ENCODE results near the gene SRP54.
A peak's percentile ranks its signal among the peaks of the same experiment; 100 is the strongest.
"Not testable (repeated sequence)": the region's sequence is repeated elsewhere in the genome, so short reads cannot be mapped to it uniquely, and the experiment has no call there.

SRP54 gene

GRCh38 chr14:34983786-34984185 is 994 bp downstream of the SRP54 start:
- peak; percentile 17 to 60 (median 40) for DNase-seq

- DNase-seq: no peak
These were observed 2.9 kb downstream of the SRP54 start for GRCh38 chr14:34985740-34986139.

DNA sequence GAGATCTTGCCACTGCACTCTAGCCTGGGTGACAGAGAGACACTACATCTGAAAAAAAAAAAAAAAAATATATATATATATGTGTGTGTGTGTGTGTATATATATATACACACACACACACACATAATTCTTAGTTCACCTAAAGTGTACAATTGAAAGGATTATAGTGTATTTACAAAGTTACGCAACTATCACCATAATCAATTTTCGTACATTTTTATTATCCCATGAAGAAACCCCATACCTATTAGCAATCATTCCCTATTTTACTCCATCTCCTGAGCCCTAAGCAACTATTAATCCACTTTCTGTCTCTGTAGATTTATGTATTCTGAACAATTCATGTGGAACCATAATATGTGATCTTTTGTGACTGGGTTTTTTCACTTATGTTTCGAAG is 4.4 kb downstream of the SRP54 start:
- no peak for DNase-seq

DNA sequence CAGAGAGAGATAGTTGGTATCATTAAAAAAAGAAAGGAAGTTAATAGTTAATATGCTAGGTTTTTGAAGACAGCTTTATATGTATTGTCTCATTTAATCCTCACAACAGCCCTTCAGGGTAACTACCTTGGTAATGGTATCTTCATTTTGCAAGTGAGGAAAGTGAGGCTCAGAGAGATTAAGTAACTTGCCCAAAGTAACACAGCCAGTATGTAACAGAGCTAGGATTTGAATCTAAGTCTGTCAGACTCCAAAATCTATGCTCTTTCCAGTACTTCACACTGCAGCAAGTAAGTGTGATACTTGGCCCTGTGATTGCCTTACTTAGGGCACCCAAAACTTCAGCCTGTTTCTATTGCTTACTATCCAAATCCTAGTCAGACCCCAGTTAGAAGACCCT is 7.0 kb downstream of the SRP54 start:
- no peak for DNase-seq

GRCh38 chr14:34993426-34993825 is 10.6 kb downstream of the SRP54 start:
- no peak for DNase-seq

DNA sequence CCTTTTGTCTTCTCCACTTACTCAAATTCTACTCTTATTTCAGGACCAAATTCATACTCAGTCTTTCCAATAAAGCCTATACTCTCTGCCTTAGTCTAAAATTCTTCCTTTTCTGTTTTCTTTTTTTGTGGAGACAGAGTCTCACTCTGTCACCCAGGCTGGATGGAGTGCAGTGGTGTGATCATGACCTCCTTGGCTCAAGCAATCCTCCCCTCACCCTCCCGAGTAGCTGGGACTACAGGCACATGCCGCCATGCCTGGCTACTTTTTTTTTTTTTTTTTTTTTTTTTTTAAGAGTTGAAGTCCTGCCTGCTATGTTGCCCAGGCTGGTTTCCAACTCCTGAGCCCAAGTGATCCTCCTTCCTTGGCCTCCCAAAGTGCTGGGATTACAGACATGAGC is 11.9 kb downstream of the SRP54 start:
- no peak for DNase-seq

DNA sequence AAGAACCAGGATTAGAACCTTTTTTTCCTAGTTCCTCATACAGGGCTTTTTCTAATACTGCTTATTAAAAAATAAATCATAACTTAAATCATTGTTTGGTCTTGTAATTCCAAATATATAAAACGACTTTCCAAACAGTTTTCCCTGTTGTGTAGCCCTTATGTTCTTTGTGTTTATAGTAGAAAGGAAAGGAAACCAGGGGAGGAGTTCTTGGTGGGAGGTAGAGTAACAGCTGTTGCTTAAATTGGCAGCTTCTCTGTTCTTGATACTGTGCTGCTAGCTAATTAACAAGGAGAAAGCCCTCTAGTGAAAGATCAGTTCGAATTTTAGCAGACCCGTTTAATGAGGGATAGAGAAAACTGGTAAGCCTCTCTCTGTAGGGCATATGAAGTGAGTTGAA is 15.0 kb downstream of the SRP54 start:
- no peak for DNase-seq

GRCh38 chr14:34999500-34999899 is 16.7 kb downstream of the SRP54 start:
- no peak for DNase-seq

DNA sequence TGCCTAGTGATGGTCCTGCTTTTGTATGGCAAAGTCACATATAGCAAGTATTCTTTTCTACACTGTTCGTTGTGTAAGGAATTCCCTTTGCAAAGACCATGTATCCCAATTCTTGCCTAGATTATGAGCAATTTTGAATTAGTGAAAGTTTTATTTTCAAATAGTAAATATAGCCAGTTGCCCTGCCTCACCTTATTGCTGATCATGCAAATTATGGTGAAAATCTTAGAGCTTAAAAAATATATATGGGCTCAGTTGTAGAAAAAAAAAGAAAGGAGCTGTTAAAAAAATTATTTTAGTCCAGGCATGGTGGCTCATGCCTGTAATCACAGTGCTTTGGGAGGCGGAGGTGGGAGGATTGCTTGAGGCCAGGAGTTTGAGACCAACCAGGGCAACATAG is 18.8 kb downstream of the SRP54 start:
- DNase-seq: no peak

- DNase-seq: no peak
These were observed 22.0 kb downstream of the SRP54 start for GRCh38 chr14:35004839-35005238.

- DNase-seq: no peak
These were observed 33.8 kb downstream of the SRP54 start for GRCh38 chr14:35016568-35016967.

GRCh38 chr14:35020713-35021112 is 37.9 kb downstream of the SRP54 start:
- peak in 2 of 4 experiments; percentile 30 to 54 for DNase-seq

DNA sequence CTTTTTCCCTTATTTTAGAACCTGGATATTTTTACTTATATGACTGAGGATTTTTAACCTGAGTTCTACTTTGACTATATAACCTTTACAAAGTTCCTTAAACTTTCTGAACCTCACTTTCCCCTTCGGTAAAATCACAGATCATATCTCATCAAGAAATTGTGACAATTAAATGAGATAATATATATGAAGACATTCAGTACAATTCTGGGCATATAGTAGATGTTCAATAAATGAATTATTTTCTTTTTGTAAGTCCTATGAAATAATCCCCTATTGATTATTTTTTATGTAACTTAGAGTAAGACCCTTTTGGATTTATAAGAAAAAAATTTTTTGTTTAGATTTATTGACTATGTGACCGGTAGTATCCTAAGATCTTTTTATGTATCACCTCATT is 45.6 kb downstream of the SRP54 start:
- no peak for DNase-seq

GRCh38 chr14:35032562-35032961 is 49.8 kb downstream of the SRP54 start:
- no peak for DNase-seq

GRCh38 chr14:35034440-35034833 is 51.6 kb downstream of the SRP54 start:
- no peak for DNase-seq

DNA sequence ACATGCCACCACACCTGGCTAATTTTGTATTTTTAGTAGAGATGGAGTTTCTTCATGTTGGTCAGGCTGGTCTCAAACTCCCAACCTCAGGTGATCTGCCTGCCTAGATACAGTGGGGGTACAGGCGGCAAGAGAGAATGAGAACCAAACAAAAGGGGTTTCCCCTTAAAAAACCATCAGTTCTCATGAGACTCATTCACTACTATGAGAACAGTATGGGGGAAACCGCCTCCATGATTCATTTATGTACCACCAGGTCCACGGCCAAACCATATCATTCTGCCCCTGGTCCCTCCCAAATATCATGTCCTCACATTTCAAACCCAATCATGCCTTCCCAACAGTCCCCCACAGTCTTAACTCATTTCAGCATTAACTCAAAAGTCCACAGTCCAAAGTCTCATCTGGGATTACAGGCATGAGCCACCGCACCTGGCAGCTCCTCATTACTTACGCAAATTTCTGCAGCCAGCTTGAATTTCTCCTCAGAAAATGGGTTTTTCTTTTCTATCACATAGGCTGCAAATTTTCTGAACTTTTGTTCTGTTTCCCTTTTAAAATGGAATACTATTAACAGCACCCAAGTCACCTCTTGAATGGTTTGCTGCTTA is 52.3 kb downstream of the SRP54 start:
- DNase-seq: not testable (repeated sequence)

- DNase-seq: not testable (repeated sequence)
These were observed 55.5 kb downstream of the SRP54 start for GRCh38 chr14:35038312-35038711.

GRCh38 chr14:35042632-35043031 is 59.8 kb downstream of the SRP54 start:
- no peak for DNase-seq

DNA sequence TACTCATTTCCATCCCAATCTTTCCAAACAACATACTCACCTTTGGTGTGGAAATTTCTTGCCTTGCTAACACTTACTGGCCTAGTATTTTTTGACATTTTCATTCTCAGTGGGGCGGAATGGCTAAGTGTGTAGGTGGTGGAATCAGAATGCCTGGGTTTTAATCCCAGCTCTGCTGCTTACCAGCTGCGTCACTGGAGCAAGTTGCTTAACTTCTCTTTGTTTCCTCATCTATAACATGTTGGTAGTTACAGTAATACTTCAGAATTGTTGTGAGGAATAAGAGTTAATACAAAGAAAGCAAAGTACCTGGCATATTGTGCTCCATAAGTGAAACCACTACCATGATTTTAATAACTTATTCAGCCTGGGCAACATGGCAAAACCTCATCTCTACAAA is 60.3 kb downstream of the SRP54 start:
- peak in 2 of 4 experiments; percentile 9 to 10 for DNase-seq

- DNase-seq: peak in 3 of 4 experiments; percentile 14 to 50 (median 31)
These were observed 62.4 kb downstream of the SRP54 start for GRCh38 chr14:35044939-35045797.

DNA sequence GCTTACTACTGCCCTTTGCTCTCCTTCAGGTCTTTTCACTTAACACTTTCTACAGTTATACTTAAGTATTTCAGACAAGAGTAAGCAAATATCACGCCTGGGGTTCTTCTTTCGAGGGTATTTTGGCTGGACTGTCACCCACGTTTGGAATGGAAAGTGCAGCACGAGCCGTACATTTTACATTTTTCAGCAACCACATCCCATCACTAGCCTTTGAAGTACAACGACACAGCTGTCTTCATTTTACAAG is 62.9 kb downstream of the SRP54 start:
- DNase-seq: peak in 1 of 4 experiments; percentile 43

- peak; percentile 98 to 99 (median 98) for DNase-seq
These were observed 63.4 kb downstream of the SRP54 start, which contains the start of gene FAM177A1 for GRCh38 chr14:35046048-35046750. Gene FAM177A1, plus strand, starts transcription at chr14:35046272. Its CDS starts 192 bp downstream, at chr14:35046464.

GRCh38 chr14:35046751-35047536 is 64.2 kb downstream of the SRP54 start:
- peak in 3 of 4 experiments; percentile 6 to 46 (median 34) for DNase-seq

All from suppressor macrophage (primary cell).